OCI-LY1 (cell line): ENCODE results near the gene PPP1R36.

ENCODE experiments used
- H2AFZ ChIP-seq: fragments of 200-600 bp; sonication (generic), shearing (Covaris generic); 2 replicates; pipeline ENCODE4 v1.6.0; 2014; ENCODE audit warnings: antibody characterized with exemption, mild to moderate bottlenecking, low read length
- H3F3A ChIP-seq: fragments of 200-600 bp; sonication (generic), shearing (Covaris generic); 2 replicates; pipeline ENCODE4 v1.6.0; 2014; ENCODE audit warnings: mild to moderate bottlenecking, antibody characterized with exemption, low read length, moderate library complexity; ENCODE audit not compliant: insufficient read depth
- H3K27ac ChIP-seq: fragments of 200-600 bp; sonication (generic); 2 replicates; pipeline ENCODE4 v1.5.1; 2014; ENCODE audit warnings: low read length, mixed run types, mild to moderate bottlenecking, low read depth; ENCODE audit not compliant: poor library complexity, severe bottlenecking
- H3K27me3 ChIP-seq: fragments of 200-600 bp; sonication (generic); 2 replicates; pipeline ENCODE4 v1.6.0; 2014; ENCODE audit warnings: antibody characterized with exemption, mild to moderate bottlenecking, low read length, moderate library complexity; ENCODE audit not compliant: insufficient read depth
- H3K36me3 ChIP-seq: fragments of 200-600 bp; sonication (generic); 2 replicates; pipeline ENCODE4 v1.6.1; 2014; ENCODE audit warnings: mild to moderate bottlenecking, antibody characterized with exemption, low read length, moderate library complexity, mixed read lengths; ENCODE audit not compliant: insufficient read depth
- H3K4me1 ChIP-seq: fragments of 200-600 bp; sonication (generic); 2 replicates; pipeline ENCODE4 v1.5.1; 2014; ENCODE audit warnings: mild to moderate bottlenecking, low read length, moderate library complexity; ENCODE audit not compliant: insufficient read depth, severe bottlenecking
- H3K4me2 ChIP-seq: fragments of 200-600 bp; sonication (generic), shearing (Covaris generic); 2 replicates; pipeline ENCODE4 v1.6.1; 2014; ENCODE audit warnings: low read length
- H3K4me3 ChIP-seq: fragments of 200-600 bp; sonication (generic); 2 replicates; pipeline ENCODE4 v1.5.1; 2014; ENCODE audit warnings: low read length, low read depth, mild to moderate bottlenecking, mixed read lengths; ENCODE audit not compliant: poor library complexity, severe bottlenecking
- H3K79me2 ChIP-seq: fragments of 200-600 bp; shearing (Covaris generic); 2 replicates; pipeline ENCODE4 v1.6.1; 2016; ENCODE audit warnings: mixed run types, low read length, mixed read lengths; ENCODE audit not compliant: insufficient read depth
- H3K9ac ChIP-seq: fragments of 200-600 bp; sonication (generic), shearing (Covaris generic); 2 replicates; pipeline ENCODE4 v1.6.1; 2014; ENCODE audit warnings: mild to moderate bottlenecking, low read length, mixed read lengths
- H3K9me2 ChIP-seq: fragments of 200-600 bp; sonication (generic), shearing (Covaris generic); 2 replicates; pipeline ENCODE4 v1.6.1; 2014; ENCODE audit warnings: low read depth, mild to moderate bottlenecking, low read length, mixed read lengths
- H3K9me3 ChIP-seq: fragments of 200-600 bp; shearing (Covaris generic); 2 replicates; pipeline ENCODE4 v1.6.1; 2014; ENCODE audit warnings: low read length, mixed read lengths
- H4K20me1 ChIP-seq: fragments of 200-600 bp; sonication (generic), shearing (Covaris generic); 2 replicates; pipeline ENCODE4 v1.6.0; 2016; ENCODE audit warnings: mild to moderate bottlenecking, low read length; ENCODE audit not compliant: insufficient read depth
- CTCF ChIP-seq: fragments of 200-600 bp; sonication (generic), shearing (Covaris generic); IDR thresholded peaks from 2 replicates; pipeline ENCODE4 v1.5.1; 2017; ENCODE audit warnings: mild to moderate bottlenecking, antibody characterized with exemption, low read length, moderate library complexity, mixed read lengths
- EZH2 ChIP-seq: fragments of 200-600 bp; sonication (generic), shearing (Covaris generic); IDR thresholded peaks from 2 replicates; pipeline ENCODE4 v1.8.0; 2017; ENCODE audit warnings: borderline replicate concordance, mixed run types, mild to moderate bottlenecking, antibody characterized with exemption, low read length, moderate library complexity, mixed read lengths

PPP1R36 gene

GRCh38 chr14:64612021-64612380 lies 62.2 kb downstream of the PPP1R36 start:
- H2AFZ ChIP-seq: no peak overlapping the region
- H3K27me3 ChIP-seq: no peaks in the 10 kb centered on the region; the same call in 1 of the 2 replicates
- no peak for TF ChIP-seq CTCF
- no peak for TF ChIP-seq EZH2
- no peak overlapping the region for H3K4me2 ChIP-seq
- no peaks in the 10 kb centered on the region for H3F3A ChIP-seq
- H3K9ac ChIP-seq: no peak overlapping the region
- no peak overlapping the region for H3K4me3 ChIP-seq
- H3K79me2 ChIP-seq: no peaks in the 10 kb centered on the region
- no peaks in the 10 kb centered on the region for H3K4me1 ChIP-seq
- H3K36me3 ChIP-seq: no peaks in the 10 kb centered on the region
- no peaks in the 10 kb centered on the region for H3K9me2 ChIP-seq
- no peaks in the 10 kb centered on the region for H4K20me1 ChIP-seq
- H3K9me3 ChIP-seq: no peaks in the 10 kb centered on the region
- H3K27ac ChIP-seq: no peak overlapping the region

- H3K36me3 ChIP-seq: no peaks in the 10 kb centered on the region
- no peaks in the 10 kb centered on the region for H4K20me1 ChIP-seq
- no peak overlapping the region for H3K27ac ChIP-seq
- H3K4me1 ChIP-seq: no peaks in the 10 kb centered on the region
- TF ChIP-seq CTCF (no peak), EZH2 (no peak)
- H3K4me2 ChIP-seq: no peak overlapping the region
- no peaks in the 10 kb centered on the region; the same call in 1 of the 2 replicates for H3K27me3 ChIP-seq
- no peaks in the 10 kb centered on the region for H3K9me3 ChIP-seq
- no peak overlapping the region for H3K9ac ChIP-seq
- no peak overlapping the region for H3K4me3 ChIP-seq
- no peaks in the 10 kb centered on the region for H3K9me2 ChIP-seq
- no peaks in the 10 kb centered on the region for H3F3A ChIP-seq
- no peaks in the 10 kb centered on the region for H3K79me2 ChIP-seq
- no peak overlapping the region for H2AFZ ChIP-seq
Measured at GRCh38 chr14:64612971-64613666, 63.4 kb downstream of the PPP1R36 start.

- H3K27ac ChIP-seq: no peak overlapping the region
- TF ChIP-seq CTCF (no peak), EZH2 (no peak)
- H3K27me3 ChIP-seq: no peaks in the 10 kb centered on the region; the same call in 1 of the 2 replicates
- no peaks in the 10 kb centered on the region for H3K9me3 ChIP-seq
- H3K9me2 ChIP-seq: no peaks in the 10 kb centered on the region
- H3F3A ChIP-seq: no peaks in the 10 kb centered on the region
- H3K79me2 ChIP-seq: no peaks in the 10 kb centered on the region
- no peaks in the 10 kb centered on the region for H3K4me1 ChIP-seq
- no peaks in the 10 kb centered on the region for H4K20me1 ChIP-seq
- no peak overlapping the region for H3K4me2 ChIP-seq
- no peak overlapping the region for H3K9ac ChIP-seq
- no peaks in the 10 kb centered on the region for H3K36me3 ChIP-seq
- H2AFZ ChIP-seq: no peak overlapping the region
- H3K4me3 ChIP-seq: no peak overlapping the region
Measured at GRCh38 chr14:64614166-64614565, 64.4 kb downstream of the PPP1R36 start.
